Neural cell (in vitro differentiated cells): ENCODE measurements around the gene ZBP1. TPM values are rescaled to one million over a fixed set of nuclear protein-coding genes. Genes with fewer than 3 reads are reported as not detected.

ENCODE experiments used
- H2AFZ ChIP-seq: fragments of 200-600, 300-800 bp; sonication (generic), shearing (Covaris generic); 2 replicates; pipeline ENCODE4 v1.6.0; 2014; ENCODE audit warnings: low read depth, mild to moderate bottlenecking, antibody characterized with exemption, low read length, moderate library complexity
- H3F3A ChIP-seq: fragments of 200-600 bp; shearing (Covaris generic); 2 replicates; pipeline ENCODE4 v1.6.1; 2016; ENCODE audit warnings: mild to moderate bottlenecking, moderate library complexity, mixed read lengths, antibody characterized with exemption, low read length; ENCODE audit not compliant: insufficient read depth, poor library complexity, severe bottlenecking
- H3K27ac ChIP-seq: fragments of 200-600, 300-800 bp; sonication (generic), shearing (Covaris generic); 2 replicates; pipeline ENCODE4 v1.5.1; 2014; ENCODE audit warnings: mild to moderate bottlenecking, low read length, moderate library complexity
- H3K27me3 ChIP-seq: fragments of 300-800, 200-600 bp; sonication (generic), shearing (Covaris generic); 2 replicates; pipeline ENCODE4 v1.6.0; 2014; ENCODE audit warnings: mild to moderate bottlenecking, low read depth, low read length, moderate library complexity; ENCODE audit not compliant: insufficient read depth
- H3K36me3 ChIP-seq: fragments of 300-800, 200-600 bp; sonication (generic), shearing (Covaris generic); 2 replicates; pipeline ENCODE4 v1.5.1; 2014; ENCODE audit warnings: mild to moderate bottlenecking, antibody characterized with exemption, low read length, moderate library complexity; ENCODE audit not compliant: insufficient read depth
- H3K4me2 ChIP-seq: fragments of 300-800, 200-600 bp; sonication (generic), shearing (Covaris generic); 2 replicates; pipeline ENCODE4 v1.6.0; 2014; ENCODE audit warnings: mild to moderate bottlenecking, low read length
- H3K4me3 ChIP-seq: fragments of 300-800, 200-600 bp; sonication (generic), shearing (Covaris generic); 2 replicates; pipeline ENCODE4 v1.5.1; 2014; ENCODE audit warnings: mild to moderate bottlenecking, low read length, moderate library complexity
- H3K79me2 ChIP-seq: fragments of 200-600 bp; shearing (Covaris generic); replicated peaks from 2 replicates; pipeline ENCODE4 v1.6.0; 2014; ENCODE audit warnings: mild to moderate bottlenecking, low read length, moderate library complexity; ENCODE audit not compliant: insufficient read depth
- H3K9ac ChIP-seq: fragments of 300-800, 200-600 bp; sonication (generic), shearing (Covaris generic); 2 replicates; pipeline ENCODE4 v1.6.1; 2016; ENCODE audit warnings: mild to moderate bottlenecking, low read length, mixed read lengths
- H3K9me2 ChIP-seq: fragments of 200-600 bp; shearing (Covaris generic); 2 replicates; pipeline ENCODE4 v1.6.1; 2016; ENCODE audit warnings: mild to moderate bottlenecking, low read length, mixed read lengths; ENCODE audit not compliant: insufficient read depth
- H3K9me3 ChIP-seq: fragments of 200-600, 300-800 bp; sonication (generic), shearing (Covaris generic); 2 replicates; pipeline ENCODE4 v1.6.1; 2016; ENCODE audit warnings: mild to moderate bottlenecking, mixed run types, low read length, moderate library complexity, mixed read lengths
- H4K20me1 ChIP-seq: fragments of 200-600 bp; shearing (Covaris generic); 2 replicates; pipeline ENCODE4 v1.6.1; 2016; ENCODE audit warnings: mild to moderate bottlenecking, mixed run types; ENCODE audit not compliant: insufficient read depth
- CTCF ChIP-seq: fragments of 450-650 bp; IDR thresholded peaks from 2 replicates; pipeline ENCODE4 v1.5.1; 2014; ENCODE audit warnings: antibody characterized with exemption, mild to moderate bottlenecking, moderate library complexity; ENCODE audit not compliant: poor library complexity, severe bottlenecking
- EZH2 ChIP-seq: fragments of 200-600, 300-800 bp; shearing (Covaris generic), sonication (generic); IDR thresholded peaks from 2 replicates; pipeline ENCODE4 v1.6.1; 2014; ENCODE audit warnings: antibody characterized with exemption, low read length, borderline replicate concordance, mild to moderate bottlenecking; ENCODE audit not compliant: insufficient read depth, poor library complexity, severe bottlenecking
- MXI1 ChIP-seq: fragments of 450-650 bp; conservative IDR thresholded peaks from 2 replicates; pipeline ENCODE4 v1.6.1; 2014; ENCODE audit warnings: antibody characterized with exemption, mild to moderate bottlenecking; ENCODE audit not compliant: poor library complexity, severe bottlenecking
- POLR2AphosphoS5 ChIP-seq: IDR thresholded peaks from 2 replicates; pipeline ENCODE4 v1.6.1; 2012
- RAD21 ChIP-seq: fragments of 450-650 bp; conservative IDR thresholded peaks from 2 replicates; pipeline ENCODE4 v1.6.1; 2014; ENCODE audit warnings: antibody characterized with exemption, mild to moderate bottlenecking, moderate library complexity
- REST ChIP-seq: IDR thresholded peaks from 2 replicates; pipeline ENCODE4 v1.6.1; 2012; ENCODE audit warnings: borderline replicate concordance
- SMC3 ChIP-seq: fragments of 450-650 bp; conservative IDR thresholded peaks from 2 replicates; pipeline ENCODE4 v1.6.1; 2014; ENCODE audit warnings: antibody characterized with exemption, mild to moderate bottlenecking, moderate library complexity; ENCODE audit not compliant: poor library complexity
- polyA plus RNA-seq: library from polyadenylated mRNA; depleted of rRNA; stranded (reverse); fragments of >200 nt; gene quantifications from 2 replicates; pipeline ENCODE4 v1.2.3, GENCODE V29; 2014

Gene ZBP1
- polyA plus RNA-seq, 1 donor from 2014 or later = not detected

- Histone ChIP-seq H3K79me2 (no peaks in the 10 kb centered on the region), H3K9ac (no peak overlapping the region)
Observed at GRCh38 chr20:57622579-57623381, 2.6 kb upstream of the ZBP1 start.

DNA sequence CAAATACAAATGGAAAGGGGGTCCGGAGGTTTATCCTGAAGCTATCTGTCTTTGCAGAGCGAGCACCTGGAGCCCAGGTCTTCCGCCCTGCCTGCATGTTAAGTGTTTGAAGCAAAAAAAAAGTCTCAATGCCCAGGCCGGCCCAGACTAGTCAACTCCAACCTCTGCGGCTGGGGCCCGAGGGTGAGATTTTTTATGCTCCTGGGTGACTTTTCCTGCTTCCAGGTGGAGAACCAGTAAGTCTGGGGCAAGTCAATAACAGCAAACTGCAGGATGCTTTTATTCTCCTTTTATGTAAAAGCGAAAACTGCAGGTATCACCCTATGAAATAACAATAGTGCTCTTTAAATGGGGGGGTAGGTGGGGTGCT, 2.0 kb upstream of the ZBP1 start:
- no peak overlapping the region for H2AFZ ChIP-seq
- H3K36me3 ChIP-seq = no peaks in the 10 kb centered on the region
- H3K9me3 ChIP-seq = no peaks in the 10 kb centered on the region
- H3K27ac ChIP-seq = no peak overlapping the region
- H3K9ac ChIP-seq = no peak overlapping the region
- H3K4me2 ChIP-seq = no peak overlapping the region
- no peaks in the 10 kb centered on the region for H3F3A ChIP-seq
- H3K27me3 ChIP-seq = no peaks in the 10 kb centered on the region
- H3K4me3 ChIP-seq = no peak overlapping the region
- H3K9me2 ChIP-seq = no peaks in the 10 kb centered on the region
- H3K79me2 ChIP-seq = no peaks in the 10 kb centered on the region
- no peaks in the 10 kb centered on the region for H4K20me1 ChIP-seq
- TF ChIP-seq SMC3 (no peak), RAD21 (no peak), POLR2AphosphoS5 (no peak), EZH2 (no peak), CTCF (no peak), MXI1 (no peak)

More at GRCh38 chr20:57622579-57623381, 2.6 kb upstream of the ZBP1 start:
- H3K36me3 ChIP-seq = no peaks in the 10 kb centered on the region
- H3K9me3 ChIP-seq = no peaks in the 10 kb centered on the region
- H3F3A ChIP-seq = no peaks in the 10 kb centered on the region
- H2AFZ ChIP-seq = no peak overlapping the region
- H3K27ac ChIP-seq = no peak overlapping the region
- H3K27me3 ChIP-seq = no peaks in the 10 kb centered on the region
- H3K4me3 ChIP-seq = no peak overlapping the region
- TF ChIP-seq REST = no peak
- TF ChIP-seq CTCF = peak; percentile 59
- TF ChIP-seq RAD21 = peak; percentile 68
- peak; percentile 72 for TF ChIP-seq SMC3
- no peaks in the 10 kb centered on the region for H4K20me1 ChIP-seq
- H3K4me2 ChIP-seq = no peak overlapping the region
- H3K9me2 ChIP-seq = no peaks in the 10 kb centered on the region
